ENCODE measurements around the gene ARSG. TPM values are rescaled to one million over a fixed set of nuclear protein-coding genes. Genes with fewer than 3 reads are reported as not detected.

ARSG gene
- total and polyA plus RNA-seq, 2 of the 13 experiments (the other 11 are each of a cell fraction or from before 2014, with no cell fraction given), result 3.7 to 15.2 TPM

- TF ChIP-seq ATF5 (CRISPR knock-in tag; IDR thresholded peaks at IDR 0.05; ENCODE audit: low read depth) (no peak), ZNF24 (IDR thresholded peaks at IDR 0.05) (no peak), NKX3-1 (CRISPR knock-in tag; IDR thresholded peaks at IDR 0.05) (no peak), ATF1 (CRISPR knock-in tag; IDR thresholded peaks at IDR 0.05) (no peak), ZNF615 (CRISPR knock-in tag; IDR thresholded peaks at IDR 0.05; ENCODE audit: borderline replicate concordance) (no peak), ELF1 (CRISPR knock-in tag; IDR thresholded peaks at IDR 0.05) (no peak), TMF1 (CRISPR knock-in tag; IDR thresholded peaks at IDR 0.05; ENCODE audit: low read depth) (no peak), ZBTB3 (CRISPR knock-in tag; IDR thresholded peaks at IDR 0.05; ENCODE audit: borderline replicate concordance, low read depth) (no peak), NCOA2 (CRISPR knock-in tag; IDR thresholded peaks at IDR 0.05) (peak; percentile 25; the same call in 1 of the 2 replicates), SMAD9 (CRISPR knock-in tag; IDR thresholded peaks at IDR 0.05) (no peak), CREM (IDR thresholded peaks at IDR 0.05) (no peak), CREM (CRISPR knock-in tag; IDR thresholded peaks at IDR 0.05) (no peak), AKNA (CRISPR knock-in tag; IDR thresholded peaks at IDR 0.05; ENCODE audit: borderline replicate concordance) (no peak), ZNF773 (CRISPR knock-in tag; IDR thresholded peaks at IDR 0.05; ENCODE audit: borderline replicate concordance) (no peak), USF2 (IDR thresholded peaks at IDR 0.05; ENCODE audit: low read depth, low read length) (no peak), USF2 (CRISPR knock-in tag; IDR thresholded peaks at IDR 0.05; ENCODE audit: borderline replicate concordance) (no peak), ZBTB7B (CRISPR knock-in tag; IDR thresholded peaks at IDR 0.05) (no peak), ZNF329 (CRISPR knock-in tag; IDR thresholded peaks at IDR 0.05; ENCODE audit: low read depth) (no peak), GATAD1 (CRISPR knock-in tag; IDR thresholded peaks at IDR 0.05) (no peak), SAP130 (CRISPR knock-in tag; IDR thresholded peaks at IDR 0.05; ENCODE audit: low read depth) (0 out of 2 replicates have a peak, but pooled peaks have one; percentile 21), SOX5 (CRISPR knock-in tag; IDR thresholded peaks at IDR 0.05; ENCODE audit: borderline replicate concordance) (peak; percentile 65), KLF13 (CRISPR knock-in tag; IDR thresholded peaks at IDR 0.05) (no peak)
- TF ChIP-seq, protein P1, sequence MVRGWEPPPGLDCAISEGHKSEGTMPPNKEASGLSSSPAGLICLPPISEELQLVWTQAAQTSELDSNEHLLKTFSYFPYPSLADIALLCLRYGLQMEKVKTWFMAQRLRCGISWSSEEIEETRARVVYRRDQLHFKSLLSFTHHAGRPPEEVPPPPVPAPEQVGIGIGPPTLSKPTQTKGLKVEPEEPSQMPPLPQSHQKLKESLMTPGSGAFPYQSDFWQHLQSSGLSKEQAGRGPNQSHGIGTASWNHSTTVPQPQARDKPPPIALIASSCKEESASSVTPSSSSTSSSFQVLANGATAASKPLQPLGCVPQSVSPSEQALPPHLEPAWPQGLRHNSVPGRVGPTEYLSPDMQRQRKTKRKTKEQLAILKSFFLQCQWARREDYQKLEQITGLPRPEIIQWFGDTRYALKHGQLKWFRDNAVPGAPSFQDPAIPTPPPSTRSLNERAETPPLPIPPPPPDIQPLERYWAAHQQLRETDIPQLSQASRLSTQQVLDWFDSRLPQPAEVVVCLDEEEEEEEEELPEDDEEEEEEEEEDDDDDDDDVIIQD (CRISPR knock-in tag; IDR thresholded peaks at IDR 0.05; ENCODE audit: low read depth), result 0 out of 2 replicates have a peak, but pooled peaks have one; percentile 49
Measured at GRCh38 chr17:68349157-68349556, 57.9 kb downstream of the ARSG start (continued).
